Spleen (tissue), 7 donors: ENCODE data around the gene PRPF19.

Experiments used
- POLR2A ChIP-seq, 3 donors: fragments of 450-650 bp; IDR thresholded peaks; one replicate each; pipeline ENCODE4 v1.5.1; 2017; ENCODE audit warnings: antibody characterized with exemption in 3 of 3, mild to moderate bottlenecking in 1 of 3
- TF ChIP-seq, protein P1 (sequence below), 11 experiments: fragments of 200-600 bp in 7 of 11; fragments of 450-650 bp in 4 of 11; sonication (generic) in 4 of 11; IDR thresholded peaks in 8 of 11; conservative IDR thresholded peaks in 3 of 11; 1 replicate in 7 of 11; 2 replicates in 4 of 11; pipeline versions ENCODE4 v1.4.0 to v1.8.0; 2016 to 2021; ENCODE audit warnings: antibody characterized with exemption in 11 of 11, inconsistent platforms in 4 of 11, mild to moderate bottlenecking in 1 of 11
- donor health status: DM: no; HTN: no; CAD: no; lungs with moderate emphysema.
- donor health status: DM: no; HTN: no; CAD: no.
- donor health status: DM: no; HTN: no; CAD: no.

- TF ChIP-seq, protein P1, sequence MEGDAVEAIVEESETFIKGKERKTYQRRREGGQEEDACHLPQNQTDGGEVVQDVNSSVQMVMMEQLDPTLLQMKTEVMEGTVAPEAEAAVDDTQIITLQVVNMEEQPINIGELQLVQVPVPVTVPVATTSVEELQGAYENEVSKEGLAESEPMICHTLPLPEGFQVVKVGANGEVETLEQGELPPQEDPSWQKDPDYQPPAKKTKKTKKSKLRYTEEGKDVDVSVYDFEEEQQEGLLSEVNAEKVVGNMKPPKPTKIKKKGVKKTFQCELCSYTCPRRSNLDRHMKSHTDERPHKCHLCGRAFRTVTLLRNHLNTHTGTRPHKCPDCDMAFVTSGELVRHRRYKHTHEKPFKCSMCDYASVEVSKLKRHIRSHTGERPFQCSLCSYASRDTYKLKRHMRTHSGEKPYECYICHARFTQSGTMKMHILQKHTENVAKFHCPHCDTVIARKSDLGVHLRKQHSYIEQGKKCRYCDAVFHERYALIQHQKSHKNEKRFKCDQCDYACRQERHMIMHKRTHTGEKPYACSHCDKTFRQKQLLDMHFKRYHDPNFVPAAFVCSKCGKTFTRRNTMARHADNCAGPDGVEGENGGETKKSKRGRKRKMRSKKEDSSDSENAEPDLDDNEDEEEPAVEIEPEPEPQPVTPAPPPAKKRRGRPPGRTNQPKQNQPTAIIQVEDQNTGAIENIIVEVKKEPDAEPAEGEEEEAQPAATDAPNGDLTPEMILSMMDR (IDR thresholded peaks at IDR 0.05 in 8 of 11, conservative IDR thresholded peaks at IDR 0.05 in 3 of 11): no peak
- no peak for TF ChIP-seq POLR2A (IDR thresholded peaks at IDR 0.05)
Observed at GRCh38 chr11:60923800-60924109, 17.4 kb upstream of the PRPF19 start.
